Right lobe of liver (tissue), 4 donors: ENCODE data around the gene MEGF8.

Source experiments
- CTCF ChIP-seq, 4 donors: fragments of 200-600 bp in 3 of 4; fragments of 450-650 bp in 1 of 4; IDR thresholded peaks; one replicate each; pipeline versions ENCODE4 v1.5.1 to v1.8.0; 2016 to 2022; ENCODE audit warnings: antibody characterized with exemption in 4 of 4, mild to moderate bottlenecking in 2 of 4
- POLR2A ChIP-seq: fragments of 450-650 bp; IDR thresholded peaks from one replicate; pipeline ENCODE4 v1.6.1; 2017; ENCODE audit warnings: antibody characterized with exemption, mild to moderate bottlenecking
- donor health status: DM: no; HTN: no; CAD: no.
- donor health status: DM: no; HTN: no; CAD: no.
- donor health status: DM: no; HTN: yes; CAD: no.

GRCh38 chr19:42278452-42279154, 46.8 kb upstream of the MEGF8 start:
- TF ChIP-seq CTCF (IDR thresholded peaks at IDR 0.05) (no peak), POLR2A (no peak)
